ENCODE results near the gene TSN.
A peak's percentile ranks its signal among the peaks of the same experiment; 100 is the strongest.

DNA sequence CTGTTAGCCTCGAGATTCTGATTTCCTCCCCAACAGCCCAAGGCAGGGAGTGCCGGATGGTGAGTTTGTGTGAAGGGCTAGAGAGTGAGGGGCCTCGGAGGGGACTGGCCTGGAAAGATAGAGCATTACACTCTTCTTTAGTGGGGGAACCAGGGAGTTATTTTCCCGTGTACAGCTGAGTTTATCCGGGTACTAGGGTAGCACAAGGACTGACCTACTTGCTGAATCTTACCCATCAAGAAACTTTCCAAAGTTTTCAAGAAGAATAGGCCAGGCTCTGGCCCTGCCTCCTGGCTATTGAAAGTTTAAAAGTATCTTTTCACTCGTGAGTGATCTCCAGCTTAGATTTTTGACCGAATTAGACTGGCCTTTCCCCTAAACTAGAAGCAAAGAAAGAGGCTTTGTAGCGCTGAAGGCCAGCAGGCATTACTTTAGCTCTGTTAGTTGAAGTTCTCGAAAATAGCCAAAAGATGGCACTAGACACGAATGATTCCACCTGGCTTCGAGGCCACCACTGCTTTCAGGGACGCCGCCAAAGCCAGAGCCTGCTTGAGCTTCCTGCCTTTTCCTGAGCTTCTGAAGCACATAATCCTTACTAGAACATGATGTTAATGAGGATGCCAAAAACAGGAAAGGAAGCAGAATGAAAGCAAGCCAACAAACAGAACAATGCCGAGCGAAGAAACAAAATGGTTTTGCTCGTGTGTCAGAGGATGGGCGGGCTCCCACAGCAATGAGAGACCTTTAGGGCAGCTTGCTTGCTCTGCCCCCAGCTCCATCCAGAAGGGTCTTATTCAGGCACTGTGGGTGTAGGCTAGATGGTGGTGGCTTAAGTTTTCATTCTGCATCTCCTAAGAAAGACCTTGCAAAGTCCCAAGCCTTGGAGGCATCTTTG lies 55.8 kb downstream of the TSN start:
- TF ChIP-seq, protein P1, sequence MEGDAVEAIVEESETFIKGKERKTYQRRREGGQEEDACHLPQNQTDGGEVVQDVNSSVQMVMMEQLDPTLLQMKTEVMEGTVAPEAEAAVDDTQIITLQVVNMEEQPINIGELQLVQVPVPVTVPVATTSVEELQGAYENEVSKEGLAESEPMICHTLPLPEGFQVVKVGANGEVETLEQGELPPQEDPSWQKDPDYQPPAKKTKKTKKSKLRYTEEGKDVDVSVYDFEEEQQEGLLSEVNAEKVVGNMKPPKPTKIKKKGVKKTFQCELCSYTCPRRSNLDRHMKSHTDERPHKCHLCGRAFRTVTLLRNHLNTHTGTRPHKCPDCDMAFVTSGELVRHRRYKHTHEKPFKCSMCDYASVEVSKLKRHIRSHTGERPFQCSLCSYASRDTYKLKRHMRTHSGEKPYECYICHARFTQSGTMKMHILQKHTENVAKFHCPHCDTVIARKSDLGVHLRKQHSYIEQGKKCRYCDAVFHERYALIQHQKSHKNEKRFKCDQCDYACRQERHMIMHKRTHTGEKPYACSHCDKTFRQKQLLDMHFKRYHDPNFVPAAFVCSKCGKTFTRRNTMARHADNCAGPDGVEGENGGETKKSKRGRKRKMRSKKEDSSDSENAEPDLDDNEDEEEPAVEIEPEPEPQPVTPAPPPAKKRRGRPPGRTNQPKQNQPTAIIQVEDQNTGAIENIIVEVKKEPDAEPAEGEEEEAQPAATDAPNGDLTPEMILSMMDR (IDR thresholded peaks at IDR 0.05) = peak; percentile 10 to 46 (median 27)
- no peak for TF ChIP-seq POLR2AphosphoS5 (IDR thresholded peaks at IDR 0.05)

Data from prostate gland (tissue), 2 donors.